Endothelial cell of umbilical vein (primary cell): ENCODE data around the gene ZFYVE28. TPM values are rescaled to one million over a fixed set of nuclear protein-coding genes. Genes with fewer than 3 reads are reported as not detected.

Source experiments
- BruUV-seq: library from RNA; stranded (reverse); fragments of 400-500 nt; replicated peaks from 2 replicates; lab custom pipeline; 2021; lab: Mats Ljungman, UMichigan
- CTCF ChIA-PET: fragments of 300-600, 350-600 bp; sonication (Branson Sonifier 250); formaldehyde crosslinking; loops from one replicate; lab custom pipeline; 2021; ENCODE audit warnings: antibody characterized with exemption, inconsistent platforms; lab: Charles Lee
- POLR2A ChIA-PET: fragments of 300-600, 350-600 bp; sonication (Branson Sonifier 250); formaldehyde crosslinking; loops from one replicate; lab custom pipeline; 2021; ENCODE audit warnings: antibody characterized with exemption, inconsistent platforms; lab: Charles Lee
- DNase-seq: peaks from one replicate; pipeline ENCODE4 v3.0.0-alpha.2; 2011; ENCODE audit warnings: low read depth, low spot score
- FAIRE-seq: peaks from 2 replicates; lab custom pipeline; 2011; peaks lifted over from hg19 to GRCh38; lab: Jason Lieb, UNC
- H2AFZ ChIP-seq: 2 replicates; pipeline ENCODE4 v1.6.0; 2012; ENCODE audit warnings: low read depth, low read length, control low read depth, inconsistent platforms
- H3K27ac ChIP-seq: 2 replicates; pipeline ENCODE4 v1.5.1; 2011; ENCODE audit warnings: low read depth, mild to moderate bottlenecking, control low read depth, low read length, moderate library complexity; ENCODE audit not compliant: insufficient read depth
- H3K27me3 ChIP-seq, 2 experiments: 2 replicates each; pipeline versions ENCODE4 v1.6.0 to v1.6.1; 2011; ENCODE audit warnings: low read length in 2 of 2, mixed read lengths in 1 of 2; ENCODE audit not compliant: control insufficient read depth in 2 of 2, insufficient read depth in 2 of 2
- H3K36me3 ChIP-seq, 2 experiments: 2 replicates in 1 of 2; 3 replicates in 1 of 2; pipeline ENCODE4 v1.5.1; 2011; ENCODE audit warnings: low read length in 2 of 2, mild to moderate bottlenecking in 1 of 2, moderate library complexity in 1 of 2; ENCODE audit not compliant: control insufficient read depth in 2 of 2, insufficient read depth in 2 of 2; ENCODE audit errors: extremely low read depth in 1 of 2
- H3K4me1 ChIP-seq: 3 replicates; pipeline ENCODE4 v1.5.1; 2011; ENCODE audit warnings: mild to moderate bottlenecking, low read length; ENCODE audit not compliant: control insufficient read depth, insufficient read depth; ENCODE audit errors: extremely low read depth
- H3K4me2 ChIP-seq: 2 replicates; pipeline ENCODE4 v1.6.1; 2011; ENCODE audit warnings: low read length, control low read depth, mixed read lengths; ENCODE audit not compliant: insufficient read depth
- H3K4me3 ChIP-seq, 3 experiments: fragments of 200-600 bp in 1 of 3; sonication (generic), shearing (Covaris generic) in 1 of 3; replicated peaks in 1 of 3; 2 replicates each; pipeline ENCODE4 v1.5.1; 2011 to 2016; ENCODE audit warnings: control low read depth in 3 of 3, low read length in 3 of 3, mild to moderate bottlenecking in 2 of 3, inconsistent platforms in 1 of 3, low read depth in 1 of 3, moderate library complexity in 1 of 3; ENCODE audit not compliant: insufficient read depth in 1 of 3
- H3K79me2 ChIP-seq: 2 replicates; pipeline ENCODE4 v1.6.0; 2012; ENCODE audit warnings: low read length, inconsistent platforms; ENCODE audit not compliant: control insufficient read depth, insufficient read depth
- H3K9ac ChIP-seq: replicated peaks from 2 replicates; pipeline ENCODE3; 2011; ENCODE audit warnings: low read length, control low read depth; ENCODE audit not compliant: insufficient read depth; ENCODE audit errors: extremely low read depth
- H3K9me1 ChIP-seq: replicated peaks from 3 replicates; pipeline ENCODE4 v1.6.0; 2011; ENCODE audit warnings: mild to moderate bottlenecking, low read length; ENCODE audit not compliant: control insufficient read depth, insufficient read depth; ENCODE audit errors: extremely low read depth
- H3K9me3 ChIP-seq: replicated peaks from 2 replicates; pipeline ENCODE4 v1.5.1; 2012; ENCODE audit warnings: low read length, inconsistent platforms; ENCODE audit not compliant: control insufficient read depth, insufficient read depth
- H4K20me1 ChIP-seq: replicated peaks from 2 replicates; pipeline ENCODE3; 2011; ENCODE audit warnings: mild to moderate bottlenecking, low read length; ENCODE audit not compliant: control insufficient read depth, insufficient read depth; ENCODE audit errors: extremely low read depth
- CTCF ChIP-seq, 2 donors: IDR thresholded peaks; 1 replicate in 1 of 2; 2 replicates in 1 of 2; pipeline ENCODE4 v1.5.1; 2011; ENCODE audit warnings: low read length in 2 of 2, mild to moderate bottlenecking in 2 of 2, moderate library complexity in 2 of 2, control low read depth in 1 of 2, inconsistent platforms in 1 of 2, low read depth in 1 of 2; ENCODE audit not compliant: insufficient read depth in 1 of 2; ENCODE audit errors: extremely low read depth in 1 of 2
- EZH2 ChIP-seq: IDR thresholded peaks from 2 replicates; pipeline ENCODE4 v1.6.1; 2012; ENCODE audit warnings: borderline replicate concordance, low read depth, mild to moderate bottlenecking, moderate library complexity, low read length, inconsistent platforms; ENCODE audit not compliant: severe bottlenecking
- FOS ChIP-seq: IDR thresholded peaks from 2 replicates; pipeline ENCODE4 v1.6.1; 2011; ENCODE audit warnings: mild to moderate bottlenecking, low read length, moderate library complexity, borderline replicate concordance; ENCODE audit not compliant: insufficient read depth
- GATA2 ChIP-seq: IDR thresholded peaks from 2 replicates; pipeline ENCODE4 v1.7.0; 2011; ENCODE audit warnings: low read depth, mild to moderate bottlenecking, moderate library complexity, mixed read lengths, low read length; ENCODE audit not compliant: insufficient read length, insufficient read depth
- JUN ChIP-seq: IDR thresholded peaks from 2 replicates; pipeline ENCODE4 v1.6.1; 2011; ENCODE audit warnings: borderline replicate concordance, low read depth; ENCODE audit not compliant: insufficient read length, insufficient read depth
- MYC ChIP-seq: IDR thresholded peaks from one replicate; pipeline ENCODE4 v1.6.1; 2011; ENCODE audit warnings: mild to moderate bottlenecking, low read depth, low read length
- POLR2A ChIP-seq: IDR thresholded peaks from 2 replicates; pipeline ENCODE4 v1.6.1; 2012; ENCODE audit warnings: low read depth, mild to moderate bottlenecking, control low read depth, low read length
- POLR2AphosphoS5 ChIP-seq: IDR thresholded peaks from 2 replicates; pipeline ENCODE4 v1.6.1; 2012; ENCODE audit warnings: low read depth, mild to moderate bottlenecking, control low read depth, low read length, moderate library complexity; ENCODE audit not compliant: insufficient read depth
- dilution Hi-C: fragments of 300-500 bp; cut with MboI; formaldehyde crosslinking; loops from one replicate; pipeline ENCODE4 v1.15.0; 2019; ENCODE audit warnings: low sequenced_read_pairs; ENCODE audit not compliant: extremely low pct_ligation_motif_present
- intact Hi-C: fragments of 100-400 bp; cut with micrococcal nuclease; formaldehyde crosslinking; loops from one replicate; pipeline ENCODE4 v1.10.0; 2022
- polyA plus RNA-seq, 4 experiments: library from polyadenylated mRNA; depleted of rRNA in 3 of 4; stranded (reverse) in 3 of 4; unstranded in 1 of 4; fragments of >200 nt; gene quantifications; 2 replicates each; pipeline versions ENCODE4 v1.2.1 to v1.2.3, GENCODE V29; 2011 to 2012; ENCODE audit warnings: missing spikeins in 1 of 4
- total RNA-seq: library from RNA; stranded (reverse); gene quantifications from 2 replicates; pipeline ENCODE4 v1.2.3, GENCODE V29; 2021
- TF ChIP-seq, protein P1 (sequence below): IDR thresholded peaks from 2 replicates; pipeline ENCODE4 v1.6.1; 2011; ENCODE audit not compliant: insufficient read depth, insufficient read length

Gene ZFYVE28
- total and polyA plus RNA-seq, 2 donors (not counting 3 experiments of a cell fraction or from before 2014, with no cell fraction given) = 5.8 to 7.1 TPM

DNA sequence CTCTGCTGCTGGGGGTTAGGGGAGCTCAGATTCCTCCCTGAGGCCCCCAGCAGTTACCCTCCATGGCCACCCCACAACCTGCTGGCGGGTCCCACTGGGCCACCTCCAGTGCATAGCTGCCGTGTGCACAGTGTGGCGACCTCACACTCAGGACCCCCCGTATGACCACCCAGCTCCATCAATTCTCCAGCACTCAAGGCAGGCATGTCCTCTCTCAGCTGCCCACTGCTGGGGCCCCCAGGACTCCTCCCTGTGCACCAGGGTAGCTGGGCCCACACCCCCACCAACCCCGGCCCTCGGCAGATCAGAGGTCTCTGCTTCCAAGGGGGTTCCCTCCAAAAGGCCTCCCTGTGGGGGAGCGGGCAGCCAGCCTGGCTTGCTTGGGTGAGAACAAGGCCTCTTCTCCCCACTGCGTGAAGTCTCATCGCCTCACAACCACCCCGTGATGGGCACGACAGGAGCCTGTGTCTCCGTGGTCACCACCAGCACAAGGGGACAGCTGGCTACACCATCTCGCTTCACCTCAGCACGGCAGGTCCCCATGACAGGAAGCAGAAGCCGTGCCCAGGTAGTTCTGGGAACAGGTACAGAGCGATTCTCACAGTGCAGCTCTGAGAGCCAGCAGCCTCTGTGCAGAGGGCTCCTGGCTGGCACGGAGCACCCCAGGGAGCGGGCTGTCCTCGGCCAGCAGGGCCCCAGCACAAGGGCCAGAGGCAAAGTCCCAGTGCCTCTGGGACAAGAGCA, 171.9 kb downstream of the ZFYVE28 start:
- CTCF ChIA-PET = interaction anchor here (1.5 kb wide), 1 partner anchor 26 kb away, joined by 5 read pairs; no protein-coding TSS in a partner anchor
- Histone ChIP-seq H2AFZ (no peak overlapping the region), H3K9ac (no peak overlapping the region), H3K9me3 (no peaks in the 10 kb centered on the region), H3K36me3 (peaks cover under 1 to 17% of the 10 kb centered on the region in 2 experiments), H3K4me3 (no peak overlapping the region), H3K9me1 (no peaks in the 10 kb centered on the region), H4K20me1 (no peaks in the 10 kb centered on the region), H3K4me2 (no peak overlapping the region), H3K27ac (no peak overlapping the region), H3K27me3 (no peaks in the 10 kb centered on the region), H3K79me2 (peaks cover 3% of the 10 kb centered on the region), H3K4me1 (peaks cover 2% of the 10 kb centered on the region)
- no peak for DNase-seq
- TF ChIP-seq FOS (no peak), POLR2A (no peak), MYC (no peak), POLR2AphosphoS5 (no peak), CTCF (IDR thresholded peaks at IDR 0.05; ENCODE audit: extremely low read depth in 1 of 2, insufficient read depth in 1 of 2, low read depth in 1 of 2, low read length in 2 of 2) (no peak), JUN (no peak), GATA2 (no peak), EZH2 (no peak)
- TF ChIP-seq, protein P1, sequence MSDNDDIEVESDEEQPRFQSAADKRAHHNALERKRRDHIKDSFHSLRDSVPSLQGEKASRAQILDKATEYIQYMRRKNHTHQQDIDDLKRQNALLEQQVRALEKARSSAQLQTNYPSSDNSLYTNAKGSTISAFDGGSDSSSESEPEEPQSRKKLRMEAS = no peak
- POLR2A ChIA-PET = no interaction called here
- dilution Hi-C loops = no loop called here
- intact Hi-C loops = no loop called here
- no TSS peak for BruUV-seq
- no peak for FAIRE-seq
